ENCODE data around the gene CEP126. TPM values are rescaled to one million over a fixed set of nuclear protein-coding genes. Genes with fewer than 3 reads are reported as not detected.

CEP126 gene
- polyA plus RNA-seq, 2 donors = 0.69 to 1.3 TPM

DNA sequence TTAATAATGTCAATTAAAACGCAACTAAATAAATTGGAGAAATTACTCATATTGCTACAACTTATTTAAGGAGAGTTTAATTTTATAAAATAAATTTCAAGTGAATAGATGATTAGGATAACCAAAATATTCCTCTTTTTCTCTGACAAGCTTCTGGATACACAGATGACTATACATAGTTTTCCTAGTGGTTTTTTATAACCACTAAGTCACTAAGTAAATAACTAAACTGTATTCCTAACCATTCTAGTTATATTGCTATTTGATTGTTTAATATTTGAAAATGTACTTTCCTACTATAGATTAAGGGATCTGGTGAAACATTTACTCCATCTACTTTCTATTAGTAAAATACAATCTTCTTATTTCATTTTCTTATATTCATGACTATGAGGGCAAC is 6.2 kb downstream of the CEP126 start:
- Histone ChIP-seq H3K4me1 (ENCODE audit: control insufficient read depth in 2 of 2, insufficient read depth in 2 of 2, low read length in 1 of 2) (no peaks in the 10 kb centered on the region), H3K27ac (ENCODE audit: low read depth in 2 of 2, low read length in 1 of 2) (no peak overlapping the region), H3K9me3 (ENCODE audit: control insufficient read depth in 2 of 2, insufficient read depth in 1 of 2, low read depth in 1 of 2, low read length in 1 of 2) (no peaks in the 10 kb centered on the region), H3K27me3 (ENCODE audit: control insufficient read depth in 1 of 2, insufficient read depth in 2 of 2, low read length in 2 of 2) (no peaks in the 10 kb centered on the region), H3K4me3 (ENCODE audit: low read depth in 1 of 2, low read length in 2 of 2) (no peak overlapping the region), H3K36me3 (ENCODE audit: control insufficient read depth in 2 of 2, insufficient read depth in 2 of 2, low read length in 1 of 2) (no peaks in the 10 kb centered on the region)
- WGBS, 2 donors = 88 to 96% methylated on average over 1 of the region's 1 CpG

DNA sequence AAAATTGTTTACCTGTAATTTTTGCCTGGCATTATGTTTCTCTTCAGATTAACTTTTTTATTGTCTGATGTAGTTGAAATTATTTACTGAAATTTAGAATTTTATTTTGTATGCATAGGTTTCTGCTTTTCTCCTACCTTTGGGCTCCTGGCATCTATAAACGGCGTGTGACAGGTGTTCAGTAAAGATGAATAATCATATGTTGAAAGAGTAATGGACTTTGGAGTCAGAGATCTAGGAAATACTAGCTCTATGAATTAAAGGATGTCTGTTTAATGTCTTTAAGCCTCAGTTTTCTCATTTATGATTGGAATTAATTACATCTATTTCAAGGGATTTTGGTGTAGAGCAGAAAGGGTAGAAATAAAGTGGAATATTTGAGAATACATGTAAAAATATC is 8.7 kb downstream of the CEP126 start:
- Histone ChIP-seq H3K27ac (ENCODE audit: low read depth in 2 of 2, low read length in 1 of 2) (no peak overlapping the region), H3K27me3 (ENCODE audit: control insufficient read depth in 1 of 2, insufficient read depth in 2 of 2, low read length in 2 of 2) (no peaks in the 10 kb centered on the region), H3K36me3 (ENCODE audit: control insufficient read depth in 2 of 2, insufficient read depth in 2 of 2, low read length in 1 of 2) (no peaks in the 10 kb centered on the region), H3K4me1 (ENCODE audit: control insufficient read depth in 2 of 2, insufficient read depth in 2 of 2, low read length in 1 of 2) (no peaks in the 10 kb centered on the region), H3K4me3 (ENCODE audit: low read depth in 1 of 2, low read length in 2 of 2) (no peak overlapping the region), H3K9me3 (ENCODE audit: control insufficient read depth in 2 of 2, insufficient read depth in 1 of 2, low read depth in 1 of 2, low read length in 1 of 2) (no peaks in the 10 kb centered on the region)
- WGBS, 2 donors = 75 to 92% methylated on average over 2 of the region's 2 CpGs

DNA sequence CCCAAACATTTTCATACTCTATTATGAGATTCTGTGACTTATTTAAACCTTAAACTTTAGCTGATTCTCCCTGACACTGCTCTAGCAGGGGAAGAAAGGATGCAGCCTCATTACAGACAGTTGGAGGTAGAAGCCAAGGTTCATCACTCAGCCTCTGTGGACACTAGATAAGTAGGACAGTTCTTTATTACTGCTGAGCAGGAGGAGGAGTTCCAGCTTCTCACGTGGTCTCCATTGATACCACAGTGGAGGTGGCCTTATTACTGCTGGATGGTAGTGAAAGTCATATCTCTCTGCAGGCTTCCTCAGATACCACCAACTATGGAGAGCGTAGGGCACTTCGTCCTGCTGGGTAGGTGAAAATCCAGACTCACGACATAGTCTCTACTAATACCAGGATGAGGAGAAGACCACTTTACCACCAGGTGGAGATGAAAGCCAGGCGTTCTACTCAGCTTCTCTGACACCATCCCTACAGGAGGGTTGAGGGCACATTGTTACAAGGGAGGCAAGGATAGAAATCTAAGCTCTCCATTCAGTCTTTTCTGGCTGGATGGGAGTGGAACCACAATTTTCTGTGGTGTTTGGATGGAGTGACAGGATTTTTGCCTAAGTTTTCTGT is 14.6 kb downstream of the CEP126 start:
- no peak overlapping the region for H3K27ac ChIP-seq (ENCODE audit: low read depth in 2 of 2, low read length in 1 of 2)
- H3K4me3 ChIP-seq (ENCODE audit: low read depth in 1 of 2, low read length in 2 of 2) = no peak overlapping the region
- no peaks in the 10 kb centered on the region for H3K4me1 ChIP-seq (ENCODE audit: control insufficient read depth in 2 of 2, insufficient read depth in 2 of 2, low read length in 1 of 2)
- H3K27me3 ChIP-seq (ENCODE audit: control insufficient read depth in 1 of 2, insufficient read depth in 2 of 2, low read length in 2 of 2) = no peaks in the 10 kb centered on the region
- no peaks in the 10 kb centered on the region for H3K9me3 ChIP-seq (ENCODE audit: control insufficient read depth in 2 of 2, insufficient read depth in 1 of 2, low read depth in 1 of 2, low read length in 1 of 2)
- no peaks in the 10 kb centered on the region for H3K36me3 ChIP-seq (ENCODE audit: control insufficient read depth in 2 of 2, insufficient read depth in 2 of 2, low read length in 1 of 2)
- WGBS, 2 donors = 82 to 83% methylated on average over 5 of the region's 5 CpGs

DNA sequence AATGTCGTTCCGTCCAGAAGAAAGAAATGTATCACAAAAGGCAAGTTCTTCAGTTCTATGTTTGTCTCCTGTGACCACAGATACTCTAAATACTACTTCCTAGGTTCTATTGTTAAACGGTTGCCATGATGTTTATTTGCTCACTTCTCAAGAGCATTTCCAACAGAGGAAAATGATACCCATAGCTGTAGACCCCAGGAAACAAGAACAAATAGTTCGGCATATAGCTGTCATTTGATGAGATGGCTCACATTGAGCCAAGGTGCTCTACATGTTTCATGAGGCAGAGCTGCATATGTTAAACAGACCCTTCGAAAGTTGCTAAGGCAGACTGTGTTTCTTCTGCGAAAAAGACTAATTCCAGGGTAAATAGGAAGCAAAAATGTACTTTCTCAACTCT is 16.9 kb downstream of the CEP126 start:
- H3K4me3 ChIP-seq (ENCODE audit: low read depth in 1 of 2, low read length in 2 of 2) = no peak overlapping the region
- 81 to 88% methylated on average over 6 of the region's 6 CpGs for WGBS, 2 donors
- no peak overlapping the region for H3K27ac ChIP-seq (ENCODE audit: low read depth in 2 of 2, low read length in 1 of 2)
- no peaks in the 10 kb centered on the region for H3K36me3 ChIP-seq (ENCODE audit: control insufficient read depth in 2 of 2, insufficient read depth in 2 of 2, low read length in 1 of 2)
- H3K9me3 ChIP-seq (ENCODE audit: control insufficient read depth in 2 of 2, insufficient read depth in 1 of 2, low read depth in 1 of 2, low read length in 1 of 2) = no peaks in the 10 kb centered on the region
- no peaks in the 10 kb centered on the region for H3K27me3 ChIP-seq (ENCODE audit: control insufficient read depth in 1 of 2, insufficient read depth in 2 of 2, low read length in 2 of 2)
- H3K4me1 ChIP-seq (ENCODE audit: control insufficient read depth in 2 of 2, insufficient read depth in 2 of 2, low read length in 1 of 2) = no peaks in the 10 kb centered on the region

- H3K9me3 ChIP-seq (ENCODE audit: control insufficient read depth in 2 of 2, insufficient read depth in 1 of 2, low read depth in 1 of 2, low read length in 1 of 2) = no peaks in the 10 kb centered on the region
- no peak overlapping the region for H3K4me3 ChIP-seq (ENCODE audit: low read depth in 1 of 2, low read length in 2 of 2)
- no peaks in the 10 kb centered on the region for H3K36me3 ChIP-seq (ENCODE audit: control insufficient read depth in 2 of 2, insufficient read depth in 2 of 2, low read length in 1 of 2)
- 73 to 77% methylated on average over 3 of the region's 3 CpGs for WGBS, 2 donors
- no peak overlapping the region for H3K27ac ChIP-seq (ENCODE audit: low read depth in 2 of 2, low read length in 1 of 2)
- no peaks in the 10 kb centered on the region for H3K4me1 ChIP-seq (ENCODE audit: control insufficient read depth in 2 of 2, insufficient read depth in 2 of 2, low read length in 1 of 2)
- H3K27me3 ChIP-seq (ENCODE audit: control insufficient read depth in 1 of 2, insufficient read depth in 2 of 2, low read length in 2 of 2) = no peaks in the 10 kb centered on the region
These were observed 26.2 kb downstream of the CEP126 start for GRCh38 chr11:101940901-101941520.

- H3K36me3 ChIP-seq (ENCODE audit: control insufficient read depth in 2 of 2, insufficient read depth in 2 of 2, low read length in 1 of 2) = no peaks in the 10 kb centered on the region
These were observed 30.1 kb downstream of the CEP126 start for GRCh38 chr11:101944923-101945322.

GRCh38 chr11:101945448-101945847 is 30.6 kb downstream of the CEP126 start:
- H3K9me3 ChIP-seq (ENCODE audit: control insufficient read depth in 2 of 2, insufficient read depth in 1 of 2, low read depth in 1 of 2, low read length in 1 of 2) = no peaks in the 10 kb centered on the region
- no peaks in the 10 kb centered on the region for H3K4me1 ChIP-seq (ENCODE audit: control insufficient read depth in 2 of 2, insufficient read depth in 2 of 2, low read length in 1 of 2)
- no peak overlapping the region for H3K4me3 ChIP-seq (ENCODE audit: low read depth in 1 of 2, low read length in 2 of 2)
- H3K36me3 ChIP-seq (ENCODE audit: control insufficient read depth in 2 of 2, insufficient read depth in 2 of 2, low read length in 1 of 2) = no peaks in the 10 kb centered on the region
- no peak overlapping the region for H3K27ac ChIP-seq (ENCODE audit: low read depth in 2 of 2, low read length in 1 of 2)
- no peaks in the 10 kb centered on the region for H3K27me3 ChIP-seq (ENCODE audit: control insufficient read depth in 1 of 2, insufficient read depth in 2 of 2, low read length in 2 of 2)
- WGBS, 2 donors = 87 to 88% methylated on average over 4 of the region's 4 CpGs

More at GRCh38 chr11:101944923-101945322, 30.1 kb downstream of the CEP126 start:
- Histone ChIP-seq H3K27ac (ENCODE audit: low read depth in 2 of 2, low read length in 1 of 2) (no peak overlapping the region), H3K4me1 (ENCODE audit: control insufficient read depth in 2 of 2, insufficient read depth in 2 of 2, low read length in 1 of 2) (no peaks in the 10 kb centered on the region), H3K27me3 (ENCODE audit: control insufficient read depth in 1 of 2, insufficient read depth in 2 of 2, low read length in 2 of 2) (no peaks in the 10 kb centered on the region), H3K4me3 (ENCODE audit: low read depth in 1 of 2, low read length in 2 of 2) (no peak overlapping the region), H3K9me3 (ENCODE audit: control insufficient read depth in 2 of 2, insufficient read depth in 1 of 2, low read depth in 1 of 2, low read length in 1 of 2) (no peaks in the 10 kb centered on the region)
- 77 to 86% methylated on average over 2 of the region's 2 CpGs for WGBS, 2 donors

- no peak overlapping the region for H3K4me3 ChIP-seq (ENCODE audit: low read depth in 1 of 2, low read length in 2 of 2)
- H3K27me3 ChIP-seq (ENCODE audit: control insufficient read depth in 1 of 2, insufficient read depth in 2 of 2, low read length in 2 of 2) = no peaks in the 10 kb centered on the region
- no peaks in the 10 kb centered on the region for H3K4me1 ChIP-seq (ENCODE audit: control insufficient read depth in 2 of 2, insufficient read depth in 2 of 2, low read length in 1 of 2)
- H3K27ac ChIP-seq (ENCODE audit: low read depth in 2 of 2, low read length in 1 of 2) = no peak overlapping the region
- H3K9me3 ChIP-seq (ENCODE audit: control insufficient read depth in 2 of 2, insufficient read depth in 1 of 2, low read depth in 1 of 2, low read length in 1 of 2) = no peaks in the 10 kb centered on the region
- WGBS, 2 donors = 69 to 82% methylated on average over 1 of the region's 1 CpG
- H3K36me3 ChIP-seq (ENCODE audit: control insufficient read depth in 2 of 2, insufficient read depth in 2 of 2, low read length in 1 of 2) = no peaks in the 10 kb centered on the region
These were observed 34.9 kb downstream of the CEP126 start for GRCh38 chr11:101949680-101950220.

DNA sequence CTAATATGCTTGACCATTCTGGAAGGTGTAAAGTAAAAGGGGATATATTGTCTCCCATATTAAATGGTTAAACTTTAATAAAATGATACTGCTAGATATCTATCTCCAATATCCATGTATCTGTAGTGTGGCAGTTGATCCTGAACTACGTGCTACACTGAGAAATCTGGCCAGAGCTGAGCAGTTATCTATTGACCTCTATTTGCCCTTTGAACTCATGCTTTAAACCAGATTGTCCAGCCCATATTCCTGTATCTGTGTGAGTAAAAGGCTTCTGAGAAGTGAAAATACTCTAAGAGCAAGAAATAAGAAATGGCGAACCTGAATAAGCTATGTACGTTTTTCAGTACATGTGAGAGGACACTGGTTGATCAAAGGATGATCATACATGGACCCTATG is 40.5 kb downstream of the CEP126 start:
- Histone ChIP-seq H3K4me1 (ENCODE audit: control insufficient read depth in 2 of 2, insufficient read depth in 2 of 2, low read length in 1 of 2) (no peaks in the 10 kb centered on the region), H3K27ac (ENCODE audit: low read depth in 2 of 2, low read length in 1 of 2) (no peak overlapping the region), H3K27me3 (ENCODE audit: control insufficient read depth in 1 of 2, insufficient read depth in 2 of 2, low read length in 2 of 2) (no peaks in the 10 kb centered on the region), H3K4me3 (ENCODE audit: low read depth in 1 of 2, low read length in 2 of 2) (no peak overlapping the region), H3K9me3 (ENCODE audit: control insufficient read depth in 2 of 2, insufficient read depth in 1 of 2, low read depth in 1 of 2, low read length in 1 of 2) (no peaks in the 10 kb centered on the region), H3K36me3 (ENCODE audit: control insufficient read depth in 2 of 2, insufficient read depth in 2 of 2, low read length in 1 of 2) (no peaks in the 10 kb centered on the region)
- WGBS, 2 donors = 93 to 94% methylated on average over 3 of the region's 3 CpGs

DNA sequence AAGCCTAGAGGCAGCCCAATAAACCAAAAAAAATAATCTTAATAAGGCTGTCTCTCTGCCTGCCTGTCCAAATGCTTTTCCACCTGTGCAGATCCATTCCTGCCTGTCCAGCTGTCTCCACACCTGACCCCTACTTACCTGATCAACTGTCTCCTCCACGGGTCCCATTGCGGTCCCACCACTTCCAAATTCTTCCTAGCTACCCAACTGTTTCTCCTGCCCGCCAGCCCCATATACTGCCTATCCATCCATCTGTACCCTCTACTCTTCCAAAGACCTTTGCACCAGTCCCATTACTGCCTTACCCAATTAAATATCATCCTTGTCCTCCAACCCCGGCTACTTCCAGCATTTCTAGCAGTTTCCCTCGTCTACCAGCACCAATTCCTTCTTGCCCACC is 40.9 kb downstream of the CEP126 start:
- H3K4me1 ChIP-seq (ENCODE audit: control insufficient read depth in 2 of 2, insufficient read depth in 2 of 2, low read length in 1 of 2) = no peaks in the 10 kb centered on the region
- 87 to 91% methylated on average over 5 of the region's 5 CpGs for WGBS, 2 donors

More for the DNA sequence above, 40.9 kb downstream of the CEP126 start:
- Histone ChIP-seq H3K27me3 (ENCODE audit: control insufficient read depth in 1 of 2, insufficient read depth in 2 of 2, low read length in 2 of 2) (no peaks in the 10 kb centered on the region), H3K27ac (ENCODE audit: low read depth in 2 of 2, low read length in 1 of 2) (no peak overlapping the region), H3K9me3 (ENCODE audit: control insufficient read depth in 2 of 2, insufficient read depth in 1 of 2, low read depth in 1 of 2, low read length in 1 of 2) (no peaks in the 10 kb centered on the region), H3K36me3 (ENCODE audit: control insufficient read depth in 2 of 2, insufficient read depth in 2 of 2, low read length in 1 of 2) (no peaks in the 10 kb centered on the region), H3K4me3 (ENCODE audit: low read depth in 1 of 2, low read length in 2 of 2) (no peak overlapping the region)
